Endothelial cell of umbilical vein (primary cell): ENCODE measurements around the gene RAB39A. TPM values are rescaled to one million over a fixed set of nuclear protein-coding genes. Genes with fewer than 3 reads are reported as not detected.

Source experiments
- BruUV-seq: library from RNA; stranded (reverse); fragments of 400-500 nt; replicated peaks from 2 replicates; lab custom pipeline; 2021; lab: Mats Ljungman, UMichigan
- CTCF ChIA-PET: fragments of 300-600, 350-600 bp; sonication (Branson Sonifier 250); formaldehyde crosslinking; loops from one replicate; lab custom pipeline; 2021; ENCODE audit warnings: antibody characterized with exemption, inconsistent platforms; lab: Charles Lee
- POLR2A ChIA-PET: fragments of 300-600, 350-600 bp; sonication (Branson Sonifier 250); formaldehyde crosslinking; loops from one replicate; lab custom pipeline; 2021; ENCODE audit warnings: antibody characterized with exemption, inconsistent platforms; lab: Charles Lee
- DNase-seq: peaks from one replicate; pipeline ENCODE4 v3.0.0-alpha.2; 2011; ENCODE audit warnings: low read depth, low spot score
- FAIRE-seq: peaks from 2 replicates; lab custom pipeline; 2011; peaks lifted over from hg19 to GRCh38; lab: Jason Lieb, UNC
- H2AFZ ChIP-seq: 2 replicates; pipeline ENCODE4 v1.6.0; 2012; ENCODE audit warnings: low read depth, low read length, control low read depth, inconsistent platforms
- H3K27ac ChIP-seq: 2 replicates; pipeline ENCODE4 v1.5.1; 2011; ENCODE audit warnings: low read depth, mild to moderate bottlenecking, control low read depth, low read length, moderate library complexity; ENCODE audit not compliant: insufficient read depth
- H3K27me3 ChIP-seq, 2 experiments: 2 replicates each; pipeline versions ENCODE4 v1.6.0 to v1.6.1; 2011; ENCODE audit warnings: low read length in 2 of 2, mixed read lengths in 1 of 2; ENCODE audit not compliant: control insufficient read depth in 2 of 2, insufficient read depth in 2 of 2
- H3K36me3 ChIP-seq, 2 experiments: 2 replicates in 1 of 2; 3 replicates in 1 of 2; pipeline ENCODE4 v1.5.1; 2011; ENCODE audit warnings: low read length in 2 of 2, mild to moderate bottlenecking in 1 of 2, moderate library complexity in 1 of 2; ENCODE audit not compliant: control insufficient read depth in 2 of 2, insufficient read depth in 2 of 2; ENCODE audit errors: extremely low read depth in 1 of 2
- H3K4me1 ChIP-seq: 3 replicates; pipeline ENCODE4 v1.5.1; 2011; ENCODE audit warnings: mild to moderate bottlenecking, low read length; ENCODE audit not compliant: control insufficient read depth, insufficient read depth; ENCODE audit errors: extremely low read depth
- H3K4me2 ChIP-seq: 2 replicates; pipeline ENCODE4 v1.6.1; 2011; ENCODE audit warnings: low read length, control low read depth, mixed read lengths; ENCODE audit not compliant: insufficient read depth
- H3K4me3 ChIP-seq, 3 experiments: fragments of 200-600 bp in 1 of 3; sonication (generic), shearing (Covaris generic) in 1 of 3; replicated peaks in 1 of 3; 2 replicates each; pipeline ENCODE4 v1.5.1; 2011 to 2016; ENCODE audit warnings: control low read depth in 3 of 3, low read length in 3 of 3, mild to moderate bottlenecking in 2 of 3, inconsistent platforms in 1 of 3, low read depth in 1 of 3, moderate library complexity in 1 of 3; ENCODE audit not compliant: insufficient read depth in 1 of 3
- H3K79me2 ChIP-seq: 2 replicates; pipeline ENCODE4 v1.6.0; 2012; ENCODE audit warnings: low read length, inconsistent platforms; ENCODE audit not compliant: control insufficient read depth, insufficient read depth
- H3K9ac ChIP-seq: replicated peaks from 2 replicates; pipeline ENCODE3; 2011; ENCODE audit warnings: low read length, control low read depth; ENCODE audit not compliant: insufficient read depth; ENCODE audit errors: extremely low read depth
- H3K9me1 ChIP-seq: replicated peaks from 3 replicates; pipeline ENCODE4 v1.6.0; 2011; ENCODE audit warnings: mild to moderate bottlenecking, low read length; ENCODE audit not compliant: control insufficient read depth, insufficient read depth; ENCODE audit errors: extremely low read depth
- H3K9me3 ChIP-seq: replicated peaks from 2 replicates; pipeline ENCODE4 v1.5.1; 2012; ENCODE audit warnings: low read length, inconsistent platforms; ENCODE audit not compliant: control insufficient read depth, insufficient read depth
- H4K20me1 ChIP-seq: replicated peaks from 2 replicates; pipeline ENCODE3; 2011; ENCODE audit warnings: mild to moderate bottlenecking, low read length; ENCODE audit not compliant: control insufficient read depth, insufficient read depth; ENCODE audit errors: extremely low read depth
- CTCF ChIP-seq, 2 donors: IDR thresholded peaks; 1 replicate in 1 of 2; 2 replicates in 1 of 2; pipeline ENCODE4 v1.5.1; 2011; ENCODE audit warnings: low read length in 2 of 2, mild to moderate bottlenecking in 2 of 2, moderate library complexity in 2 of 2, control low read depth in 1 of 2, inconsistent platforms in 1 of 2, low read depth in 1 of 2; ENCODE audit not compliant: insufficient read depth in 1 of 2; ENCODE audit errors: extremely low read depth in 1 of 2
- EZH2 ChIP-seq: IDR thresholded peaks from 2 replicates; pipeline ENCODE4 v1.6.1; 2012; ENCODE audit warnings: borderline replicate concordance, low read depth, mild to moderate bottlenecking, moderate library complexity, low read length, inconsistent platforms; ENCODE audit not compliant: severe bottlenecking
- FOS ChIP-seq: IDR thresholded peaks from 2 replicates; pipeline ENCODE4 v1.6.1; 2011; ENCODE audit warnings: mild to moderate bottlenecking, low read length, moderate library complexity, borderline replicate concordance; ENCODE audit not compliant: insufficient read depth
- GATA2 ChIP-seq: IDR thresholded peaks from 2 replicates; pipeline ENCODE4 v1.7.0; 2011; ENCODE audit warnings: low read depth, mild to moderate bottlenecking, moderate library complexity, mixed read lengths, low read length; ENCODE audit not compliant: insufficient read length, insufficient read depth
- JUN ChIP-seq: IDR thresholded peaks from 2 replicates; pipeline ENCODE4 v1.6.1; 2011; ENCODE audit warnings: borderline replicate concordance, low read depth; ENCODE audit not compliant: insufficient read length, insufficient read depth
- MAX ChIP-seq: IDR thresholded peaks from 2 replicates; pipeline ENCODE4 v1.6.1; 2011; ENCODE audit not compliant: insufficient read depth, insufficient read length
- MYC ChIP-seq: IDR thresholded peaks from one replicate; pipeline ENCODE4 v1.6.1; 2011; ENCODE audit warnings: mild to moderate bottlenecking, low read depth, low read length
- POLR2A ChIP-seq: IDR thresholded peaks from 2 replicates; pipeline ENCODE4 v1.6.1; 2012; ENCODE audit warnings: low read depth, mild to moderate bottlenecking, control low read depth, low read length
- POLR2AphosphoS5 ChIP-seq: IDR thresholded peaks from 2 replicates; pipeline ENCODE4 v1.6.1; 2012; ENCODE audit warnings: low read depth, mild to moderate bottlenecking, control low read depth, low read length, moderate library complexity; ENCODE audit not compliant: insufficient read depth
- dilution Hi-C: fragments of 300-500 bp; cut with MboI; formaldehyde crosslinking; loops from one replicate; pipeline ENCODE4 v1.15.0; 2019; ENCODE audit warnings: low sequenced_read_pairs; ENCODE audit not compliant: extremely low pct_ligation_motif_present
- intact Hi-C: fragments of 100-400 bp; cut with micrococcal nuclease; formaldehyde crosslinking; loops from one replicate; pipeline ENCODE4 v1.10.0; 2022
- polyA plus RNA-seq, 4 experiments: library from polyadenylated mRNA; depleted of rRNA in 3 of 4; stranded (reverse) in 3 of 4; unstranded in 1 of 4; fragments of >200 nt; gene quantifications; 2 replicates each; pipeline versions ENCODE4 v1.2.1 to v1.2.3, GENCODE V29; 2011 to 2012; ENCODE audit warnings: missing spikeins in 1 of 4
- total RNA-seq: library from RNA; stranded (reverse); gene quantifications from 2 replicates; pipeline ENCODE4 v1.2.3, GENCODE V29; 2021

The RAB39A gene
- total and polyA plus RNA-seq, 2 donors (not counting 3 experiments of a cell fraction or from before 2014, with no cell fraction given), result not detected

- H3K79me2 ChIP-seq, result no peaks in the 10 kb centered on the region
- no peak overlapping the region for H3K9ac ChIP-seq
- BruUV-seq, result no TSS peak
- peaks cover 2 to 3% of the 10 kb centered on the region in 2 experiments for H3K27me3 ChIP-seq
- DNase-seq (no peak), FAIRE-seq (no peak)
- H3K4me3 ChIP-seq, result no peak overlapping the region
- dilution Hi-C loops, result no loop called here
- H4K20me1 ChIP-seq, result no peaks in the 10 kb centered on the region
- no peak overlapping the region for H3K27ac ChIP-seq
- ChIA-PET CTCF (interaction anchor here (1.1 to 1.5 kb wide), 2 partner anchors 13 to 120 kb away, joined by 5 read pairs; no protein-coding TSS in a partner anchor), POLR2A (no interaction called here)
- H3K9me3 ChIP-seq, result no peaks in the 10 kb centered on the region
- H3K4me2 ChIP-seq, result no peak overlapping the region
- no peaks in the 10 kb centered on the region for H3K36me3 ChIP-seq
- no peaks in the 10 kb centered on the region for H3K9me1 ChIP-seq
- H3K4me1 ChIP-seq, result no peaks in the 10 kb centered on the region
- TF ChIP-seq POLR2A, result no peak
- TF ChIP-seq MAX, result no peak
- TF ChIP-seq FOS, result no peak
- TF ChIP-seq MYC, result no peak
- TF ChIP-seq GATA2, result no peak
- TF ChIP-seq CTCF (IDR thresholded peaks at IDR 0.05; ENCODE audit: extremely low read depth in 1 of 2, insufficient read depth in 1 of 2, low read depth in 1 of 2, low read length in 2 of 2), result no peak
- no peak for TF ChIP-seq POLR2AphosphoS5
- no peak for TF ChIP-seq JUN
- no peak for TF ChIP-seq EZH2
- H2AFZ ChIP-seq, result no peak overlapping the region
- intact Hi-C loops, result no loop called here
Measured at GRCh38 chr11:107998761-107999160, 70.5 kb downstream of the RAB39A start.
